ENCODE data around the gene SPATA3. TPM values are rescaled to one million over a fixed set of nuclear protein-coding genes. Genes with fewer than 3 reads are reported as not detected.

The SPATA3 gene
- total RNA-seq, 2 experiments from 2014 or later, result 1.1 to 1.3 TPM

DNA sequence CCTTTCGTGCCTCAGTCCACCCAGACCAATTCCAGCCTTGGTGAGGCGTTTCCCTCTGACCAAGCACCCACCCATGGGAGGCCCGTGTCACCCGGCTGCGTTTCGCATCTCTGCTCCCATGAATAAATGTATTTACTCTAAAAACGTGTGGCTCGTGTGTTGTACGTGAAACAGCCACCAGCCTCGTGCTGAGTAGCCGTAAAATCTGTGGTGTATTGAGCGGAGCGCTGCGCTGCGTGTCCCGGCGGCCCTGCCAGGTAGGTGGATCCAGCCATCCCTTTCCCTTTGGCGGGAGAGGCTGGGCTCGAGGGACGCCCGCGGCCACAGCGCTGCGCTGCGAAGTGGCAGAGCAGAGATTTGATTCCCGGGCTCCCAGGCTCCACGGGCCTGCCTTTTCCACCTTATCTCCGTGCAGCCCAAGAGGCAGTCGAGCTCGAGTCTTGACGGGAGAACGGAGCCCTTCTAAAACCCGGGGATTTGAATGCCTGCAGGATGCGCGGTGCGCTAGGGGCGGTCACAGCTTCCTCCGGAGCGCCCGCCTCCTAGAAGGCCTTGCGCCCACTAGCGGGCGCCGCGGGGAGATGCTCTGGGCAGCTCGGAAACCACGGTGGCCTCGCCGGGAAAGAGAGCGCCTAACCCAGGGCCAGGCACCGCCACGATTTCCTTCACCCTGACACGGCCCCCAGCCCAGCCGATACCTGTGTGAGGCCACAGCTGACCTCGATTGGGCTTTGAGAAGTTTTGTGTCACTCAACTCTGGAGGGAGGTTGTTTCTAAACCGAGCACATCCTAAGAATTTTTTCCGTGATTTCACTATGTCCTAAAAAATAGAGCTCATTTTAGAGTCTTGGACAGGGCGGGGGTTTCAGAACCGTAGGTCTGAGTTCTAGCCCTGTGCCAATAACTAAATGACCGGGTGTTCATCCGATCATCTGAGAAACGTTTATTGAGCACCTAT, 56.9 kb downstream of the SPATA3 start:
- Mint-ChIP-seq H3K27me3 (peaks cover 4% of the 10 kb centered on the region), H3K4me1 (peaks cover 23% of the 10 kb centered on the region), H3K9me3 (ENCODE audit: low read depth) (no peaks in the 10 kb centered on the region), H3K36me3 (ENCODE audit: low read depth) (no peaks in the 10 kb centered on the region), H3K27ac (peak overlapping the region; percentile 52), H3K4me3 (peak overlapping the region; percentile 79)
- POLR2A ChIA-PET, result interaction anchor here (0.6 to 0.7 kb wide), 3 partner anchors 228 to 609 kb away, joined by 3 read pairs; no protein-coding TSS in a partner anchor
- DNase-seq, result peak; percentile 92
- intact Hi-C loops (cut with DNase I, micrococcal nuclease), result loop anchor here (1.0 to 2.0 kb wide), 3 partner anchors 147 to 228 kb away; no protein-coding TSS in a partner anchor
- ATAC-seq, result peak; percentile 86
- CTCF ChIA-PET, result interaction anchor here (0.6 to 1.6 kb wide), 43 partner anchors 8 to 1136 kb away, joined by 3 to 14 read pairs (median 4); partner anchors contain the start of gene C2orf72

DNA sequence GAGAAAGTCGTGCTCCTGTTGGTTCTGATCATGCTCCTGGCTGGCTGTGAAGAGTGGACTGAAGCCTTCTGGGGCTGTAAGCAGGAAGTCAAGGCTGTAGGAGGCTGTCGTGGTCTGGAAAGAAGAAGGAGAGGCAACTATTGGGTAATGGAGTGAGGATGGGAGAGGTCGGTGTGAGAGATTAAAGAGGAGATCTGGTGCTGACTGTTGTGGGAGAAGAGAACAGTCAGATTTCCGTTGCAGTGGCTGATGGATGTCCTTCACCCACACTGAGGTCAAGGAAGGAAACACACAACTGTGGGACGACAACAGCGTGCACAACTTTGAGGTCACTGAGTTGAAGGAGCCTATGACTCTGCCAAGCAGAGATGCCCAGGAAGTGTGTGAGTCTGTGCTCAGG, 57.9 kb downstream of the SPATA3 start:
- no peak for DNase-seq
- H3K9me3 Mint-ChIP-seq (ENCODE audit: low read depth), result no peaks in the 10 kb centered on the region
- H3K27me3 Mint-ChIP-seq, result peaks cover 4% of the 10 kb centered on the region
- H3K36me3 Mint-ChIP-seq (ENCODE audit: low read depth), result peaks cover 4% of the 10 kb centered on the region
- ATAC-seq, result no peak
- POLR2A ChIA-PET, result no interaction called here
- peak overlapping the region; percentile 0 for H3K27ac Mint-ChIP-seq
- CTCF ChIA-PET, result interaction anchor here (1.0 to 1.6 kb wide), 4 partner anchors 10 to 324 kb away, joined by 3 to 10 read pairs (median 4); no protein-coding TSS in a partner anchor
- no peak overlapping the region for H3K4me3 Mint-ChIP-seq
- intact Hi-C loops (cut with DNase I, micrococcal nuclease), result loop anchor here in 1 of 2 experiments (2.0 kb wide), 2 partner anchors 149 to 229 kb away; no protein-coding TSS in a partner anchor
- peaks cover 34% of the 10 kb centered on the region for H3K4me1 Mint-ChIP-seq

DNA sequence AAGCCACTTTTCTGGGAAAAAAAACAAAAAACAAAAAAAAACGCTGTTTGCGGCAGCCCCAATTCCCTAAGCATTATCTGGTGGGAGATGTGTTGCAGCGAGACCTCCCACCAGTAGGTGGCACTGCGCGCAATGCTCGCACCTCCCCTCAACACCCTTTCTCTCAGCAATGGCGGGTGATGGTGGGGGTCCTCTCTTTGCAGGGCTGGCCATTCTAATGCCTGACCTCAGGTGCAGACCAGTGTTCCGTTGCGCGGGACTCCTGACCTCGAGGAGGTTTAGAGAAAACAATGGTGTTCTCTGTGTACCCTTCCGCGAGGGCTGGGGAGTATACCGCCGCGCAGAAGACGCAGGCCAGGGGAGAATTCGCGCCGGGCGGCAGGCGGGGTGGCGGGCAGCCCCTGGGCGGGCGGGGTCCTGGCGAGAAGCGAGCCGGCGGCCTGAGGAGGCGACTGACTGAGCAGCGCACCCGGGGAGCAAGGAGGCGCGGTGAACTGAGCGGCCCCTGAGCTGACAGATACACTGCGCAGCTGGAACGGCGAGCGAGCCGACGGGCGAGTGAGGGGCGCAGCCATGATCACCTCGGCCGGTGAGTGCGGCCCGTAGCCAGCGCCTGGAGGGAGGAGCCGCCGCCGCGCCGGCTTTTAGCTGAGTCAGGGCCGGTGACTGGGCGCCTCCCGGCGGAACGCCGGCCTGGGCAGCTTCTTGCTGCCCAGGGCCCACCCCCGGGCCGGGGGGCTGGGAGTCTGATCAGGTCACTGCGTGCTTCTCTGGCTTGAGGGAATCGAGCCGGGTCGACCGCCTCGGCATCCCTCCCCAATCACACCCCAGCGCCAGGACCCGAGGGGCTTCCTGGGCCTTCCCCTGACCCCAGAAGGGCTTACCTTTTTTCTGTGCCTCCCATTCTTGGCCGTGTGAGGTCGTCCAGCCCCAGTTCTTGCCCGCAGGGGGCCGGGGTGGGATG, 60.8 kb downstream of the SPATA3 start, which contains the start of gene PSMD1:
TSS of gene PSMD1 (plus strand) at position 415 of the 964 bp plus-strand sequence. CDS start at position 574, 159 bp downstream.
- ATAC-seq, result peak; percentile 77
- CTCF ChIA-PET, result interaction anchor here (0.6 to 1.8 kb wide), 8 partner anchors 9 to 420 kb away, joined by 3 to 8 read pairs (median 3); partner anchors contain the start of gene HTR2B
- no peaks in the 10 kb centered on the region for H3K9me3 Mint-ChIP-seq (ENCODE audit: low read depth)
- H3K4me3 Mint-ChIP-seq, result peak within 1 kb of the TSS; percentile 80
- POLR2A ChIA-PET, result no interaction called here
- peak within 1 kb of the TSS; percentile 100 for H3K27ac Mint-ChIP-seq
- H3K4me1 Mint-ChIP-seq, result peaks cover 51% of the 10 kb centered on the region
- H3K27me3 Mint-ChIP-seq, result peaks cover 2% of the 10 kb centered on the region
- DNase-seq, result peak; percentile 96
- H3K36me3 Mint-ChIP-seq (ENCODE audit: low read depth), result peaks cover 7% of the 10 kb centered on the region
- intact Hi-C loops (cut with DNase I, micrococcal nuclease), result loop anchor here in 1 of 2 experiments (1.0 to 5.0 kb wide), 14 partner anchors 70 to 729 kb away; partner anchors contain the start of genes ARMC9, CAB39, ITM2C and NCL

DNA sequence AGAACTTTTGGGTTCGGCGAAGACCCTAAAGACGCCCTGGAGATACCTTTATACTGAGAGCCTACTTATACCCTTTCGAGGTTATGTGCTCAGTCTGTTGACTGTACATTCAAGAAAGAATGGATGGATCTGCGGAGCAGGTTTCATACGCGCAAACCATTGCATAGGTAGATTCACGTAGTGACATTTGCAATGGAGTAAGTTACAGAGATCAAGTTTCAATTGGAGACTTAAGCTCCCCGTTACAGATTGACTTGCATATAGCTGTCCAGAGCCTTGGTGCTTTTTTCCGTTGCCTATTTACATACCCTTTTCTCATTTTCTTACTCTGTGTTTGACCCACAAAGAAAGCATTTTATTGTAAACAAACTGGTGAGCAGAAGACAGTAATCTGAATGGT, 61.7 kb downstream of the SPATA3 start:
- POLR2A ChIA-PET, result interaction anchor here (0.6 kb wide), 1 partner anchor 737 kb away, joined by 4 read pairs; no protein-coding TSS in a partner anchor
- peak overlapping the region; percentile 80 for H3K4me3 Mint-ChIP-seq

More for the DNA sequence above, 61.7 kb downstream of the SPATA3 start:
- no peak for ATAC-seq
- Mint-ChIP-seq H3K9me3 (ENCODE audit: low read depth) (no peaks in the 10 kb centered on the region), H3K36me3 (ENCODE audit: low read depth) (peaks cover 12% of the 10 kb centered on the region), H3K27ac (peak overlapping the region; percentile 85), H3K4me1 (peaks cover 47% of the 10 kb centered on the region), H3K27me3 (peaks cover 2% of the 10 kb centered on the region)
- DNase-seq, result no peak
- CTCF ChIA-PET, result interaction anchor here (0.5 to 2.1 kb wide), 8 partner anchors 10 to 233 kb away, joined by 3 to 8 read pairs (median 4); partner anchors contain the start of gene HTR2B
- intact Hi-C loops (cut with DNase I, micrococcal nuclease), result loop anchor here in 1 of 2 experiments (2.0 to 5.0 kb wide), 4 partner anchors 71 to 555 kb away; partner anchors contain the start of gene CAB39

Other genes starting within 250 kb of the SPATA3 start
- gene ITM2C, start 131.2 kb upstream of the SPATA3 start, total RNA-seq, result 10 to 100 TPM; 29.6 to 32.9 TPM
- gene GPR55, start 70.9 kb upstream of the SPATA3 start, total RNA-seq, result 1 to 10 TPM; 3.6 to 4.0 TPM
- 1 to 10 TPM; 2.0 to 3.8 TPM for gene C2orf72, start 41.4 kb downstream of the SPATA3 start, total RNA-seq
- 100 to 1,000 TPM; 112 to 160 TPM for gene PSMD1, start 60.7 kb downstream of the SPATA3 start, total RNA-seq
- under 1 TPM; 0.11 TPM for gene HTR2B, start 128.9 kb downstream of the SPATA3 start, total RNA-seq
- 1 to 10 TPM; 2.3 to 2.5 TPM for gene ARMC9, start 202.5 kb downstream of the SPATA3 start, total RNA-seq

Measured in activated CD4-positive, alpha-beta T cell treated with anti-CD3 and anti-CD28 coated beads for 36 hours (primary cell).